Thoracic aorta (tissue), 2 donors: ENCODE measurements around the gene PJVK. TPM values are rescaled to one million over a fixed set of nuclear protein-coding genes. Genes with fewer than 3 reads are reported as not detected.
"Not testable (repeated sequence)": the region's sequence is repeated elsewhere in the genome, so short reads cannot be mapped to it uniquely, and the experiment has no call there.

Source experiments
- ATAC-seq: fragments of 150-250 bp; one replicate; pipeline ENCODE4 v1.8.0; 2017; ENCODE audit warnings: low read depth; ENCODE audit not compliant: insufficient number of reproducible peaks, low FRiP score
- DNase-seq: peaks from one replicate; pipeline ENCODE4 v3.0.0-alpha.2; 2020; ENCODE audit warnings: low spot score
- H3K27ac ChIP-seq, 2 donors: fragments of 200-600 bp; sonication (generic); 1 replicate in 1 of 2; 2 replicates in 1 of 2; pipeline ENCODE4 v1.5.1; 2016; ENCODE audit warnings: mild to moderate bottlenecking in 2 of 2, moderate library complexity in 2 of 2
- H3K27me3 ChIP-seq: fragments of 200-600 bp; sonication (generic); replicated peaks from 2 replicates; pipeline ENCODE4 v1.6.0; 2016; ENCODE audit warnings: mild to moderate bottlenecking; ENCODE audit not compliant: insufficient read depth
- H3K36me3 ChIP-seq: fragments of 200-600 bp; sonication (generic); one replicate; pipeline ENCODE4 v1.5.1; 2016
- H3K4me1 ChIP-seq, 2 donors: fragments of 200-600 bp; sonication (generic); 1 replicate in 1 of 2; 2 replicates in 1 of 2; pipeline versions ENCODE4 v1.5.1 to v1.6.0; 2016; ENCODE audit warnings: low read depth in 2 of 2, mild to moderate bottlenecking in 1 of 2; ENCODE audit not compliant: control insufficient read depth in 1 of 2
- H3K4me3 ChIP-seq: fragments of 200-600 bp; sonication (generic); 2 replicates; pipeline ENCODE4 v1.5.1; 2016; ENCODE audit warnings: mild to moderate bottlenecking
- H3K9me3 ChIP-seq: fragments of 200-600 bp; sonication (generic); 2 replicates; pipeline ENCODE4 v1.5.1; 2016
- CTCF ChIP-seq: fragments of 200-600 bp; sonication (generic); IDR thresholded peaks from one replicate; pipeline ENCODE4 v1.5.1; 2019; ENCODE audit warnings: antibody characterized with exemption
- total RNA-seq, 2 donors: library from RNA; depleted of rRNA; stranded (reverse); fragments of >200 nt; gene quantifications; one replicate each; pipeline versions ENCODE4 v1.1.0 to v1.2.3, GENCODE V29; 2016

The PJVK gene
- total RNA-seq, 2 donors from 2014 or later: 1.8 TPM

GRCh38 chr2:178417916-178418315, 33.3 kb upstream of the PJVK start:
- no peaks in the 10 kb centered on the region for H3K36me3 ChIP-seq
- H3K9me3 ChIP-seq: no peaks in the 10 kb centered on the region
- DNase-seq (no peak), ATAC-seq (no peak)
- H3K27ac ChIP-seq: no peak overlapping the region
- H3K27me3 ChIP-seq: no peaks in the 10 kb centered on the region
- no peak overlapping the region for H3K4me3 ChIP-seq
- H3K4me1 ChIP-seq: peaks cover 5 to 11% of the 10 kb centered on the region in 2 donors
- no peak for TF ChIP-seq CTCF

- TF ChIP-seq CTCF: no peak
- Histone ChIP-seq H3K4me3 (no peak overlapping the region), H3K27me3 (no peaks in the 10 kb centered on the region), H3K4me1 (peaks cover 5 to 7% of the 10 kb centered on the region in 2 donors), H3K27ac (no peak overlapping the region), H3K36me3 (no peaks in the 10 kb centered on the region), H3K9me3 (no peaks in the 10 kb centered on the region)
- DNase-seq (no peak), ATAC-seq (no peak)
Measured at GRCh38 chr2:178418426-178418825, 32.8 kb upstream of the PJVK start.

- DNase-seq (no peak), ATAC-seq (no peak)
- H3K27me3 ChIP-seq: no peaks in the 10 kb centered on the region
- H3K36me3 ChIP-seq: no peaks in the 10 kb centered on the region
- H3K27ac ChIP-seq: no peak overlapping the region
- H3K9me3 ChIP-seq: no peaks in the 10 kb centered on the region
- H3K4me1 ChIP-seq: peaks cover 5 to 7% of the 10 kb centered on the region in 2 donors
- no peak for TF ChIP-seq CTCF
- H3K4me3 ChIP-seq: no peak overlapping the region
Measured at GRCh38 chr2:178419123-178419522, 32.1 kb upstream of the PJVK start.

- H3K27me3 ChIP-seq: no peaks in the 10 kb centered on the region
- H3K4me1 ChIP-seq: no peaks in the 10 kb centered on the region
- ATAC-seq: no peak
- DNase-seq: no peak
- TF ChIP-seq CTCF: no peak
- no peak overlapping the region for H3K27ac ChIP-seq
- no peaks in the 10 kb centered on the region for H3K36me3 ChIP-seq
- peaks cover 5% of the 10 kb centered on the region for H3K9me3 ChIP-seq
- no peak overlapping the region for H3K4me3 ChIP-seq
Measured at GRCh38 chr2:178420463-178420999, 30.6 kb upstream of the PJVK start.

- Histone ChIP-seq H3K4me3 (no peak overlapping the region), H3K27me3 (no peaks in the 10 kb centered on the region), H3K27ac (no peak overlapping the region), H3K9me3 (peaks cover 5% of the 10 kb centered on the region), H3K36me3 (no peaks in the 10 kb centered on the region), H3K4me1 (no peaks in the 10 kb centered on the region)
- ATAC-seq (no peak), DNase-seq (no peak)
- no peak for TF ChIP-seq CTCF
Measured at GRCh38 chr2:178422097-178422496, 29.1 kb upstream of the PJVK start.

GRCh38 chr2:178423746-178424145, 27.4 kb upstream of the PJVK start:
- not testable (repeated sequence) for H3K27ac ChIP-seq, H3K4me3 ChIP-seq, H3K36me3 ChIP-seq, H3K4me1 ChIP-seq, H3K9me3 ChIP-seq, DNase-seq, ATAC-seq, H3K27me3 ChIP-seq
